Stimulated activated memory B cell treated with anti-CD40 and anti-IgM and Interleukin-4, amounts not matched to agents 10 μg/mL and 1 μg/mL and 100 μg/mL, for 72 hours (primary cell): Measurements from ENCODE around the gene ZNF536.

ENCODE experiments used
- ATAC-seq: fragments of 150-1000 bp; cut with Tn5 transposase; 2 replicates; pipeline ENCODE4 v1.10.0; 2021
- H3K27ac Mint-ChIP-seq: one replicate; pipeline ENCODE4 v1.8.0; 2022; ENCODE audit warnings: mild to moderate bottlenecking, mixed read lengths
- H3K27me3 Mint-ChIP-seq: one replicate; pipeline ENCODE4 v1.8.0; 2022; ENCODE audit warnings: mixed read lengths
- H3K36me3 Mint-ChIP-seq: one replicate; pipeline ENCODE4 v1.8.0; 2022; ENCODE audit warnings: mixed read lengths
- H3K4me1 Mint-ChIP-seq: one replicate; pipeline ENCODE4 v1.8.0; 2022; ENCODE audit warnings: mixed read lengths
- H3K4me3 Mint-ChIP-seq: one replicate; pipeline ENCODE4 v1.8.0; 2022; ENCODE audit warnings: mild to moderate bottlenecking, moderate library complexity, mixed read lengths
- H3K9me3 Mint-ChIP-seq: one replicate; pipeline ENCODE4 v1.8.0; 2022; ENCODE audit warnings: mixed read lengths

ZNF536 gene

GRCh38 chr19:30371960-30372824 is at the start of gene ZNF536:
TSS of gene ZNF536 (plus strand) at chr19:30372384. CDS start at chr19:30443563, 71,179 bp downstream.
- H3K4me3 Mint-ChIP-seq: no peak within 1 kb of the TSS
- no peak for ATAC-seq
- peaks cover 4% of the 10 kb centered on the region for H3K9me3 Mint-ChIP-seq
- no peaks in the 10 kb centered on the region for H3K4me1 Mint-ChIP-seq
- no peak within 1 kb of the TSS for H3K27ac Mint-ChIP-seq
- peaks cover 22% of the 10 kb centered on the region for H3K27me3 Mint-ChIP-seq
- no peaks in the 10 kb centered on the region for H3K36me3 Mint-ChIP-seq

GRCh38 chr19:30322641-30323320 is 49.4 kb upstream of the ZNF536 start:
- Mint-ChIP-seq H3K4me1 (no peaks in the 10 kb centered on the region), H3K27me3 (no peaks in the 10 kb centered on the region), H3K4me3 (no peak overlapping the region), H3K27ac (no peak overlapping the region), H3K36me3 (no peaks in the 10 kb centered on the region), H3K9me3 (peaks cover 6% of the 10 kb centered on the region)
- no peak for ATAC-seq

GRCh38 chr19:30323904-30324303 is 48.3 kb upstream of the ZNF536 start:
- ATAC-seq: no peak
- peaks cover 6% of the 10 kb centered on the region for H3K9me3 Mint-ChIP-seq
- H3K36me3 Mint-ChIP-seq: no peaks in the 10 kb centered on the region
- no peaks in the 10 kb centered on the region for H3K27me3 Mint-ChIP-seq
- no peak overlapping the region for H3K4me3 Mint-ChIP-seq
- H3K27ac Mint-ChIP-seq: no peak overlapping the region
- H3K4me1 Mint-ChIP-seq: no peaks in the 10 kb centered on the region

GRCh38 chr19:30324982-30325381 is 47.2 kb upstream of the ZNF536 start:
- H3K27me3 Mint-ChIP-seq: no peaks in the 10 kb centered on the region
- no peaks in the 10 kb centered on the region for H3K36me3 Mint-ChIP-seq
- ATAC-seq: no peak
- no peak overlapping the region for H3K4me3 Mint-ChIP-seq
- H3K9me3 Mint-ChIP-seq: peaks cover 6% of the 10 kb centered on the region
- H3K27ac Mint-ChIP-seq: no peak overlapping the region
- no peaks in the 10 kb centered on the region for H3K4me1 Mint-ChIP-seq

GRCh38 chr19:30325676-30326392 is 46.4 kb upstream of the ZNF536 start:
- H3K9me3 Mint-ChIP-seq: peaks cover 6% of the 10 kb centered on the region
- no peak overlapping the region for H3K27ac Mint-ChIP-seq
- no peaks in the 10 kb centered on the region for H3K27me3 Mint-ChIP-seq
- H3K36me3 Mint-ChIP-seq: no peaks in the 10 kb centered on the region
- H3K4me3 Mint-ChIP-seq: no peak overlapping the region
- no peaks in the 10 kb centered on the region for H3K4me1 Mint-ChIP-seq
- no peak for ATAC-seq

- H3K4me3 Mint-ChIP-seq: no peak overlapping the region
- peaks cover 6% of the 10 kb centered on the region for H3K9me3 Mint-ChIP-seq
- no peaks in the 10 kb centered on the region for H3K4me1 Mint-ChIP-seq
- H3K27me3 Mint-ChIP-seq: no peaks in the 10 kb centered on the region
- no peak overlapping the region for H3K27ac Mint-ChIP-seq
- no peaks in the 10 kb centered on the region for H3K36me3 Mint-ChIP-seq
- no peak for ATAC-seq
Observed at GRCh38 chr19:30326393-30326710, 45.8 kb upstream of the ZNF536 start.

GRCh38 chr19:30327331-30327730 is 44.9 kb upstream of the ZNF536 start:
- H3K4me3 Mint-ChIP-seq: no peak overlapping the region
- peaks cover 8% of the 10 kb centered on the region for H3K9me3 Mint-ChIP-seq
- H3K27ac Mint-ChIP-seq: no peak overlapping the region
- H3K27me3 Mint-ChIP-seq: no peaks in the 10 kb centered on the region
- H3K36me3 Mint-ChIP-seq: no peaks in the 10 kb centered on the region
- ATAC-seq: no peak
- no peaks in the 10 kb centered on the region for H3K4me1 Mint-ChIP-seq

- Mint-ChIP-seq H3K36me3 (no peaks in the 10 kb centered on the region), H3K4me3 (no peak overlapping the region), H3K27me3 (no peaks in the 10 kb centered on the region), H3K9me3 (peaks cover 10% of the 10 kb centered on the region), H3K27ac (no peak overlapping the region), H3K4me1 (no peaks in the 10 kb centered on the region)
- ATAC-seq: no peak
Observed at GRCh38 chr19:30328096-30328495, 44.1 kb upstream of the ZNF536 start.

- no peaks in the 10 kb centered on the region for H3K4me1 Mint-ChIP-seq
- no peaks in the 10 kb centered on the region for H3K27me3 Mint-ChIP-seq
- H3K9me3 Mint-ChIP-seq: peaks cover 5% of the 10 kb centered on the region
- no peaks in the 10 kb centered on the region for H3K36me3 Mint-ChIP-seq
- H3K4me3 Mint-ChIP-seq: no peak overlapping the region
- H3K27ac Mint-ChIP-seq: no peak overlapping the region
- no peak for ATAC-seq
Observed at GRCh38 chr19:30330266-30330665, 41.9 kb upstream of the ZNF536 start.

GRCh38 chr19:30332445-30333234 is 39.5 kb upstream of the ZNF536 start:
- Mint-ChIP-seq H3K4me1 (no peaks in the 10 kb centered on the region), H3K9me3 (peaks cover 7% of the 10 kb centered on the region), H3K27me3 (no peaks in the 10 kb centered on the region), H3K36me3 (no peaks in the 10 kb centered on the region), H3K27ac (no peak overlapping the region), H3K4me3 (no peak overlapping the region)
- ATAC-seq: no peak

GRCh38 chr19:30333291-30334065 is 38.7 kb upstream of the ZNF536 start:
- Mint-ChIP-seq H3K27me3 (no peaks in the 10 kb centered on the region), H3K36me3 (no peaks in the 10 kb centered on the region), H3K4me3 (no peak overlapping the region), H3K4me1 (no peaks in the 10 kb centered on the region), H3K9me3 (peaks cover 7% of the 10 kb centered on the region), H3K27ac (no peak overlapping the region)
- no peak for ATAC-seq

GRCh38 chr19:30334841-30335240 is 37.3 kb upstream of the ZNF536 start:
- H3K4me1 Mint-ChIP-seq: no peaks in the 10 kb centered on the region
- no peak overlapping the region for H3K27ac Mint-ChIP-seq
- no peaks in the 10 kb centered on the region for H3K27me3 Mint-ChIP-seq
- no peak for ATAC-seq
- no peak overlapping the region for H3K4me3 Mint-ChIP-seq
- no peaks in the 10 kb centered on the region for H3K36me3 Mint-ChIP-seq
- peaks cover 7% of the 10 kb centered on the region for H3K9me3 Mint-ChIP-seq

GRCh38 chr19:30335306-30335886 is 36.8 kb upstream of the ZNF536 start:
- Mint-ChIP-seq H3K36me3 (no peaks in the 10 kb centered on the region), H3K27ac (no peak overlapping the region)
- no peak for ATAC-seq

GRCh38 chr19:30336290-30336689 is 35.9 kb upstream of the ZNF536 start:
- no peaks in the 10 kb centered on the region for H3K4me1 Mint-ChIP-seq
- H3K9me3 Mint-ChIP-seq: peaks cover 7% of the 10 kb centered on the region
- no peak for ATAC-seq
- H3K4me3 Mint-ChIP-seq: no peak overlapping the region
- H3K36me3 Mint-ChIP-seq: no peaks in the 10 kb centered on the region
- H3K27ac Mint-ChIP-seq: no peak overlapping the region
- H3K27me3 Mint-ChIP-seq: no peaks in the 10 kb centered on the region

More at GRCh38 chr19:30335306-30335886, 36.8 kb upstream of the ZNF536 start:
- no peak overlapping the region for H3K4me3 Mint-ChIP-seq
- H3K9me3 Mint-ChIP-seq: peaks cover 7% of the 10 kb centered on the region
- H3K27me3 Mint-ChIP-seq: no peaks in the 10 kb centered on the region
- H3K4me1 Mint-ChIP-seq: no peaks in the 10 kb centered on the region
